GM18511 (cell line): ENCODE data around the gene C12orf57.

Experiments
- ATAC-seq: cut with Tn5 transposase; IDR thresholded peaks from one replicate; pipeline ENCODE4 v1.9.1; 2021; ENCODE audit warnings: mild to moderate bottlenecking, moderate library complexity; ENCODE audit not compliant: unreplicated experiment

C12orf57 gene

GRCh38 chr12:6952121-6952862 is 8.5 kb downstream of the C12orf57 start:
- no peak for ATAC-seq

- ATAC-seq, result no peak
Measured at GRCh38 chr12:6952863-6953441, 9.1 kb downstream of the C12orf57 start.

- ATAC-seq, result peak; percentile 47
Measured at GRCh38 chr12:6953442-6954315, 9.9 kb downstream of the C12orf57 start.

GRCh38 chr12:6954316-6955107 is 10.7 kb downstream of the C12orf57 start:
- no peak for ATAC-seq

- ATAC-seq, result no peak
Measured at GRCh38 chr12:6955108-6956020, 11.5 kb downstream of the C12orf57 start.

GRCh38 chr12:6956021-6956727 is 12.4 kb downstream of the C12orf57 start:
- no peak for ATAC-seq

GRCh38 chr12:6957151-6957701 is 13.4 kb downstream of the C12orf57 start:
- ATAC-seq, result no peak

GRCh38 chr12:6957741-6958608 is 14.2 kb downstream of the C12orf57 start:
- ATAC-seq, result no peak

GRCh38 chr12:6958609-6959057 is 14.8 kb downstream of the C12orf57 start:
- no peak for ATAC-seq

- ATAC-seq, result peak; percentile 54
Measured at GRCh38 chr12:6959058-6959804, 15.4 kb downstream of the C12orf57 start.

GRCh38 chr12:6959805-6960592 is 16.2 kb downstream of the C12orf57 start:
- no peak for ATAC-seq

GRCh38 chr12:6960593-6961277 is 16.9 kb downstream of the C12orf57 start:
- ATAC-seq, result no peak

GRCh38 chr12:6961278-6961694 is 17.5 kb downstream of the C12orf57 start:
- peak; percentile 35 for ATAC-seq

GRCh38 chr12:6961695-6962284 is 18.0 kb downstream of the C12orf57 start:
- ATAC-seq, result peak; percentile 43

GRCh38 chr12:6962285-6963015 is 18.6 kb downstream of the C12orf57 start:
- ATAC-seq, result no peak
